Measurements from ENCODE around the gene RAD51B.

RAD51B gene

DNA sequence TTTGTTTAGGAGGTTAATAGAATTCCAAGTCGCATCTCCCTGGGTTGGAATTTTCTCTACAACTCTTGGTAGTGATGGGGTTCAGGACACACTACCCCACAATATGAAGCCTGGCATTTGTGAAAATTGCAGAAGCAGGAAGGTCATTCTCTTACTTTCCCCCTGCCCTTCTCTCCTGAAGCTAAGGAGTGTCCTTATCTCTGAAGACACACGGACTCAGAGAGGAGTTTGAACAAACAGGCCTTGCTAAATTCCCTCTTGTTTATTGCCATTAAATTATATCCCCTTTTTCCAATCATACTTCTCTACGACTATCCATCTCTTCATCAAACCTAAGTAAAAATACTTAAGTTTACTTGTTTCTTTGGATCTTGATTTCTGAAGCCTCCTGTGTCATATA lies 443.0 kb downstream of the RAD51B start:
- no peak for DNase-seq (ENCODE audit: low read depth in 2 of 3, low spot score in 2 of 3)

DNA sequence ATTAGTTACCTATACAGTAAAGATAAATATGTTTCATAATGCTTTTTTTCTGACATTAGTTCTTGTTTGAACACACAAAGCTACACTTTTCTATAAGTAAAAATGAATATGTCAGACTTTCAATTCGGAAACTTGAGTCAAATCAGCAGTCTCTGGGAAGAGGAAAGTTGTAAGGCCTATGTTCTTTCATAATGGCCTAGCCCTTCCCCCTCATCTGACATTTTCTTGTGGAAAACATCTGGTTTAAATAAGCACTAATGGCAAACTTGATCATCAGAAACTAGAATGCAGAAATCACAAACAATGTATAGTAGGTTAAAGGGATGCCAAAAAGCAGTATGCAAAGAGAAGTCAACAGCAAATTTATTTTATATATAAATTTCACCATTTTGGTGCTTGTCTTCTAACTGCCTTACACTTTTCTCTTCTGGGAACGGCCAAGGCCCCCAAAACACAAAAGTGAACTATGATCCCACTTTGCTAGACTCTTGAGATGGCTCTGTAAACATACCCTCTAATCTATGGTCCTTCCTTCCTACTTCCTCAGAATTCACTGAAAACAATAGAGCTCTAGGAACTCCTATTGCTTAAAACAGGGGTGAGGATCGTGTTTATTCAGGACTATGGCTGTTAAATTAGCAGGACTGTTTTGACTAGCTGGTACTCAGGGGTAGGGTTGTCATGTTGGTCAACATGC lies 444.1 kb downstream of the RAD51B start:
- no peak for DNase-seq (ENCODE audit: low read depth in 2 of 3, low spot score in 2 of 3)

GRCh38 chr14:68264260-68264569 lies 444.6 kb downstream of the RAD51B start:
- DNase-seq (ENCODE audit: low read depth in 2 of 3, low spot score in 2 of 3), result no peak

DNA sequence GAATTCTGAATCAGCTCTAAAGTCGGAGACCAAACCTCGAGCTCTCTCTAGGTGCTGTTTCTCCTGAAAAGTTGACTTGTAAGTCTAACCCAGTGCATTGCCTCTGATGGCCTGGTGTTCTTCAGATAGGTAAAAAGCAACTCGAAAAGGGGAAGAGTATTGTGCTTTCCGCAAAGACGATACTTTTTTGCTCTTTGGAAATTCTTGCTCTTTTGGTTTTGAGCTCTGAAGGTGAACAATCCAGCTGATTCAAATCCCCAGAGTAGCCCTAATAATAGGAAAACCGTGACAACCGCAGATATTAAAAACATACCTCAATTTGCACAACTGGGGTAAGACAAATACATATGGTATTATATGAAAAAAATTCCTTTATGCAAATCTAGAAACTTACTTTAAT lies 447.4 kb downstream of the RAD51B start:
- no peak for DNase-seq (ENCODE audit: low read depth in 2 of 3, low spot score in 2 of 3)

DNA sequence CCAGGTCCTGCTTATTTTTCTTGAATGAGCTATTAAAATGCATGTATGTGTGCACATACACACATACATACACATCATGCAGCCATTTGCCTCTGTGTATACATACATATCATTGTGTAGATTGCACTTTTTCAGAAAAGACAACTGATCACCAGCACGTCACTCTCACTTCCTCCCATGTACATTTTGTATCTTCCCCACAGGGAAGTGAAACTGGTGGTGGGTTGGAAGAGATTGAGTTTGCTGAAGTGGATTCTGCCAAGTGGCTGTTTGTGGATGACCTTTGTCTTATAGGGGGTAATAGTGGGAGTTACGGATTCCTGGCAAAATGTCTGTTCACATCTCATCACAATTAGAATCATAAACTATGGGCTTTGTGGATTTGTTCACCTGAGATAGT lies 448.6 kb downstream of the RAD51B start:
- no peak for DNase-seq (ENCODE audit: low read depth in 2 of 3, low spot score in 2 of 3)

DNA sequence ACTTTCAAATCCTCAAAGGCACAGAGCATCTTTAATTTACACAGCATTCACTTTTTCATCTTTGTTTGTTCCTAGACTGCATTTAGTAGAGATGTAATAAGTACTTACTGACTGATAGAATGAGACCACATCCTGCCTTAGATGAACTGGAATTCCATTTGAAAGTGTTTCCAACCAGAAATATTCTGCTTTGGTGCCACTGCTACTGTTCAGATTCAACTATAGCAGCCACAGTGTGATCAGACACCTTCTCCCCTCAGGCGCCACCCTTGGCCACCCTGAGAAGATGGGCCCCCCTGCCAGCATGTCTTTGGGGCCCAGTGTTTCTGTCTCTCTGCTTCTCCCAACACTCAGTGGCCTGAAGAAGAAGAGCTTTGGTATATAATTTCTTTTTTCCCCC lies 449.1 kb downstream of the RAD51B start:
- DNase-seq (ENCODE audit: low read depth in 2 of 3, low spot score in 2 of 3), result no peak

GRCh38 chr14:68269136-68269927 lies 449.8 kb downstream of the RAD51B start:
- peak in 1 of 3 experiments; percentile 6 for DNase-seq (ENCODE audit: low read depth in 2 of 3, low spot score in 2 of 3)

- no peak for DNase-seq (ENCODE audit: low read depth in 2 of 3, low spot score in 2 of 3)
Measured at GRCh38 chr14:68270342-68270741, 450.8 kb downstream of the RAD51B start.

DNA sequence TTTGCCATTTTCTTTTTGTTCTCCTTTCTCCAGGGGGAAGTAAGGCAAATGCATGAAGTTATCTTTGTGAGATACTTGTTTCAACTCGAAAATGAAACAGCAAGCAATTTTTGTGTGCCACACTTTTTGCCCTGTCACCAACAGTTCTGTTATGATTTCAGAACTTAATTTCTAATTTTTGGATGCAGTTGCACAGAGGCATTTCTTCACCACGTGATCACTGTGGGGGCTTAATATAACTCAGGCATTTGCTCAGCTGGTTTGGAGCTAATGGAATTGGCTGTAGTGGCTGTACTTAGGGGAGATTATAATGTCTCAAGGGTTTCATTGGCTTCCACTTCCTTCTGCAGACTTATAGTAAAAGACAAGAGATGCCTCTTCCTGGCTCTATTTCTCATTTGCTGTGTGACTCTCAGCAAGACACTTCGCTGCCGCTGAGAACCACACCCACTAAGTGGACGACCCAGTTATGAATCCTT lies 452.4 kb downstream of the RAD51B start:
- no peak for DNase-seq (ENCODE audit: low read depth in 2 of 3, low spot score in 2 of 3)

- DNase-seq (ENCODE audit: low read depth in 2 of 3, low spot score in 2 of 3), result no peak
Measured at GRCh38 chr14:68273413-68273812, 453.8 kb downstream of the RAD51B start.

DNA sequence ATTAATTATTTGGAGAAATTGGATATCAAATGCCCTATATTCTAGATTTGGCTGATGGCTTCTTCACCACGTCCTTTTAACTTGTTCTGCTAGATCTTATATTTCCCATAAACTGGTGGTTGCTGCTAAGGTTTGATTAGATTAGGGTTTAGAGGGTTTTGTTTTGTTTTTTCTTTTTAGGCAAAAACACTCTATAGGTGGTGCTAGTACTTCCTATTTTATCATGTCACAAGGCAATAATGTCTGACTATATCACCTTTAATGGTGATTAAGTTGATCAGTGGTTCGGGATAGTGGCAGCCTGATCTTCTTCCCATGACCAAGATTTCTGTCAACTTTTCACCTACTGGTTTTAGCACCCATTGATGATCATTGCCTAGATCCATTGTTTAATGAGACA lies 455.1 kb downstream of the RAD51B start:
- DNase-seq (ENCODE audit: low read depth in 2 of 3, low spot score in 2 of 3), result no peak

- DNase-seq (ENCODE audit: low read depth in 2 of 3, low spot score in 2 of 3), result no peak
Measured at GRCh38 chr14:68278576-68279436, 459.2 kb downstream of the RAD51B start.

DNA sequence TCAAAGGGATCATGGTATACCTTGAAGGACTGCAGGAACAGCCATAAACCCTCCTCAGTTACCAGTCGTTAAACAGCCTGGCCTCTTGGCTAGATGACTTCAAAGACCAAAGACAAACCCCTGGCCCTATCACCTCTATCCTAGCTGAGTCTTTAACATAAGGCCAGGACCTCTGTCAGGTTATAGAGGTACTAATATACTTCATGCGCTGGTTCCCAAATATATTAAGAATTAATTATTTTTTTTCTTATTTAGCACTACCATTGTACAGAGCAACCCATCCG lies 459.8 kb downstream of the RAD51B start:
- no peak for DNase-seq (ENCODE audit: low read depth in 2 of 3, low spot score in 2 of 3)

- DNase-seq (ENCODE audit: low read depth in 2 of 3, low spot score in 2 of 3), result no peak
Measured at GRCh38 chr14:68279777-68280233, 460.2 kb downstream of the RAD51B start.

- DNase-seq (ENCODE audit: low read depth in 2 of 3, low spot score in 2 of 3), result no peak
Measured at GRCh38 chr14:68281497-68281896, 461.9 kb downstream of the RAD51B start.

- DNase-seq (ENCODE audit: low read depth in 2 of 3, low spot score in 2 of 3), result peak in 1 of 3 experiments; percentile 2
Measured at GRCh38 chr14:68282479-68283377, 463.1 kb downstream of the RAD51B start.

DNA sequence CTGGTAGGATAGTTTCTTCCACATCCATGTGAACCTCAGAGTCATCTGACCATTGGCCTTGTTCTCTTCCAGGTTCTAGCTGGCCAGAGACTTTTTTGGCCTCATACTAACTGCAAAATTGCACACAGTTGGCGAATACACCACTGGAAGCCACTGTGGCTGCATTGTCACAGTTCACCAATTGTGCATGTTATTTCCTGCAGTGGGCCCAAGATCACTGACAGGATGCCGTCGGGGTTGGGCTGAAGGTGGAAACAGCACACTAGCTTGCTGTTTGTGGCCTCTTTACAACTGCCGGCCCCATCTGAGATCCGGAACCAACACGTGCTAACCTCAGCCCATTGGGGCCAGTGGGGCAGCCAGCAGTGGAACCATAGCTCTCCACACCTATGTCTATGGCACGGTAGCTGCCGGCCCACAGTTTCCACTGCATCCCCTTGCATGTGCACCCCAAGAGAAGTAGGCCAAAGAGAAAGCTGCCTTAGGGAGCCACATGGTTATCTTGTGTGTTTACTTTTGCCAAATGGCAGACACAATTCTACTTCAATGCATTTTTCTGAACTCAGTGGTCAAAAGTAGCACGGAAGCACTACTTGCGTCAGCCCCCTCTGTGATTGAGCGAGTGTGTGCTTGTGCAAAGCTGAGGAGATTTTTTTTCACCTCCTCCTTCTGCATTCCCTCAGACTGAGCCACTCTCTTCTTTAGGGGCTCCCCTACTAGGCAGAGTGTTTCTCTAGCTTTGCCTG lies 464.0 kb downstream of the RAD51B start:
- peak in 2 of 3 experiments; percentile 6 to 40 for DNase-seq (ENCODE audit: low read depth in 2 of 3, low spot score in 2 of 3)

DNA sequence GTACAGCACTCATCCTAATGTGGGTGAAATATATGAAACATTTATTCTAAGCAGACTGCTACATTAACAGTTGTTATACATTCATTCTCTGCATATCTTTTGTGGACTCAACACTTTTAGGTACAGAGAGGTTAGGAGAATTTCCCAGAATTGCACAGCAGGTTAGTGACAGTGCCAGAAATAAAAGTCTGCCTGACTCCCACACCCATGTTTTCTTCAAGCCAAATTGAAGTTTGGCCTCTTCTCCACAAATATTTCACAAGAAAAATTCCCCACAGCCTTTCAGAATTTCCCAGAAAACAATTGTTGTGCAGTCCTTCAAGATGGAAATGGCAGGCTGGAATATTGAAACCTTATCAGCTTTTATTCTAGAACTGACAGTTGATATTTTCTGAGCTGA lies 464.8 kb downstream of the RAD51B start:
- DNase-seq (ENCODE audit: low read depth in 2 of 3, low spot score in 2 of 3), result no peak

DNA sequence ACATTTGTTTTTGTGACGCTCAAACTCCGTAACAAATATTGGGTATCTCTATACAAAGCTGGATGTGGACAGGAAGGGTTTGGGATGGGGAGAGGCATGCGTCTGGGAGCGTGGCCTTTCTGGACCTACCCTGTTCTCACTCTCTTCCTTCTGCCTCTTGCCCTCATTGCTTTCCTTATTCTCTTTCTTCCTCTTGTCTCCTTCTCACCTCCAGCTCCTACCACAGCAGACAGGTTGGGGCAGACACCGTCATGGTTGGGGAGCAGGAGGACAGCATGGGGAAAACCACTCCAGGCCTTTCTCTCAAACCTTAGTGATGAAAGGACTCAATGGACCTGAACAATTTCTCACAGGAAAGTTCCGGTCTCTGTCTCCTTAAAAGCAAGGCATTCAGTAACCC lies 465.3 kb downstream of the RAD51B start:
- no peak for DNase-seq (ENCODE audit: low read depth in 2 of 3, low spot score in 2 of 3)

Data from activated CD8-positive, alpha-beta memory T cell treated with anti-CD3 and anti-CD28 coated beads for 48 hours (primary cell).